ENCODE results near the gene CASK. TPM values are rescaled to one million over a fixed set of nuclear protein-coding genes. Genes with fewer than 3 reads are reported as not detected.

Gene CASK
- total RNA-seq, 1 experiment from 2014 or later = 54.6 TPM

- H3K27me3 Mint-ChIP-seq (ENCODE audit: low read depth) = no peaks in the 10 kb centered on the region
- ATAC-seq (no peak), DNase-seq (ENCODE audit: low spot score) (no peak)
- POLR2A ChIA-PET = no interaction called here
- H3K27ac Mint-ChIP-seq = no peak overlapping the region
- no peaks in the 10 kb centered on the region for H3K36me3 Mint-ChIP-seq
- CTCF ChIA-PET = no interaction called here
- no peak for TF ChIP-seq ATF2 (CRISPR knock-in tag; IDR thresholded peaks at IDR 0.05; ENCODE audit: borderline replicate concordance, low read depth)
- no peak overlapping the region for H3K4me3 Mint-ChIP-seq
- H3K4me1 Mint-ChIP-seq = peaks cover 14% of the 10 kb centered on the region
- no peaks in the 10 kb centered on the region for H3K9me3 Mint-ChIP-seq
These were observed 452.6 kb downstream of the CASK start for GRCh38 chrX:41470706-41471105.

- CTCF ChIA-PET = interaction anchor here (0.9 kb wide), 1 partner anchor 11 kb away, joined by 5 read pairs; no protein-coding TSS in a partner anchor
- POLR2A ChIA-PET = no interaction called here
- TF ChIP-seq NR3C1 (CRISPR knock-in tag; conservative IDR thresholded peaks at IDR 0.05; ENCODE audit: low read depth) = no peak
- TF ChIP-seq CDX4 (CRISPR knock-in tag; IDR thresholded peaks at IDR 0.05; ENCODE audit: borderline replicate concordance) = no peak
- TF ChIP-seq AR (CRISPR knock-in tag; IDR thresholded peaks at IDR 0.05) = no peak
- TF ChIP-seq NR1H2 (CRISPR knock-in tag; IDR thresholded peaks at IDR 0.05) = no peak
- Mint-ChIP-seq H3K4me1 (peaks cover 7% of the 10 kb centered on the region; the same call in 1 of the 2 replicates), H3K4me3 (no peak overlapping the region), H3K27me3 (ENCODE audit: low read depth) (no peaks in the 10 kb centered on the region), H3K36me3 (no peaks in the 10 kb centered on the region), H3K9me3 (no peaks in the 10 kb centered on the region), H3K27ac (peak overlapping the region; percentile 60; the same call in 1 of the 2 replicates)
- ATAC-seq (peak; percentile 50), DNase-seq (ENCODE audit: low spot score) (no peak)
These were observed 454.6 kb downstream of the CASK start for GRCh38 chrX:41468647-41469323.

Other genes with a start within 250 kb of the CASK start
- gene GPR34, start 234.6 kb downstream of the CASK start, total RNA-seq (2021) = 0.09 TPM in 1 of 3 replicates, not detected in the others
- not detected in 3 replicates for gene GPR82, start 199.4 kb downstream of the CASK start, total RNA-seq (2021)

Measured in WTC11 (cell line).